ENCODE data around the gene CDC6. TPM values are rescaled to one million over a fixed set of nuclear protein-coding genes. Genes with fewer than 3 reads are reported as not detected.

Gene CDC6
- polyA plus RNA-seq, 1 donor: 11.8 TPM

- no peak for DNase-seq
- no peaks in the 10 kb centered on the region for H3K27me3 ChIP-seq (ENCODE audit: control insufficient read depth, insufficient read depth, low read length)
- no peak overlapping the region for H3K27ac ChIP-seq (ENCODE audit: low read length)
- H3K4me1 ChIP-seq (ENCODE audit: control insufficient read depth, insufficient read depth, low read length): no peaks in the 10 kb centered on the region
- no peaks in the 10 kb centered on the region for H3K9me3 ChIP-seq (ENCODE audit: control insufficient read depth, low read depth, low read length)
- WGBS (ENCODE audit: insufficient coverage, low lambda C conversion rate): 60% methylated on average over 1 of the region's 2 CpGs
- no peak overlapping the region for H3K4me3 ChIP-seq (ENCODE audit: low read length)
- peaks cover 49% of the 10 kb centered on the region for H3K36me3 ChIP-seq (ENCODE audit: control insufficient read depth, insufficient read depth, low read length)
These were observed 28.2 kb upstream of the CDC6 start for GRCh38 chr17:40259505-40259904.

DNA sequence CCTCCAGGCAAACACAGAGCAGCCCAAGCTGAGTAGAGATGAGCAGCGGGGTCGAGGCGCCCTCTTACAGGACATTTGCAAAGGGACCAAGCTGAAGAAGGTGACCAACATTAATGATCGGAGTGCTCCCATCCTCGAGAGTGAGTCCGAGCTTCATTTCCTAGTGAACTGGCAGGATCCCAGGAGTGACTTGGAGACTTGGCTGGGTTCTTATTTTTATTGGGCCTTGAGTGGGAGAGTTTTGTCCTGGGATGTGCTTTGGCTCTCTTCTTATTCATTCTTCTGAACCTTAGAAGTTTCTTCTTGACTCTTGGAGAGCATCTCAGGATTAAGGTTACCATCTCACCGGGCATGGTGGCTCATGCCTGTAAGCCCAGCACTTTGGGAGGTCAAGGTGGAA, 27.2 kb upstream of the CDC6 start:
- H3K27ac ChIP-seq (ENCODE audit: low read length): no peak overlapping the region
- DNase-seq: no peak
- no CpG with 5 or more reads among the region's 7 CpGs for WGBS (ENCODE audit: insufficient coverage, low lambda C conversion rate)
- no peaks in the 10 kb centered on the region for H3K4me1 ChIP-seq (ENCODE audit: control insufficient read depth, insufficient read depth, low read length)
- H3K4me3 ChIP-seq (ENCODE audit: low read length): no peak overlapping the region
- no peaks in the 10 kb centered on the region for H3K27me3 ChIP-seq (ENCODE audit: control insufficient read depth, insufficient read depth, low read length)
- no peaks in the 10 kb centered on the region for H3K9me3 ChIP-seq (ENCODE audit: control insufficient read depth, low read depth, low read length)
- H3K36me3 ChIP-seq (ENCODE audit: control insufficient read depth, insufficient read depth, low read length): peaks cover 59% of the 10 kb centered on the region

- Histone ChIP-seq H3K4me3 (ENCODE audit: low read length) (no peak overlapping the region), H3K9me3 (ENCODE audit: control insufficient read depth, low read depth, low read length) (no peaks in the 10 kb centered on the region), H3K27me3 (ENCODE audit: control insufficient read depth, insufficient read depth, low read length) (no peaks in the 10 kb centered on the region), H3K4me1 (ENCODE audit: control insufficient read depth, insufficient read depth, low read length) (no peaks in the 10 kb centered on the region), H3K27ac (ENCODE audit: low read length) (no peak overlapping the region), H3K36me3 (ENCODE audit: control insufficient read depth, insufficient read depth, low read length) (peaks cover 65% of the 10 kb centered on the region)
- no CpG with 5 or more reads among the region's 21 CpGs for WGBS (ENCODE audit: insufficient coverage, low lambda C conversion rate)
- no peak for DNase-seq
These were observed 23.1 kb upstream of the CDC6 start for GRCh38 chr17:40264458-40265185.

GRCh38 chr17:40265337-40265736, 22.3 kb upstream of the CDC6 start:
- peaks cover 66% of the 10 kb centered on the region for H3K36me3 ChIP-seq (ENCODE audit: control insufficient read depth, insufficient read depth, low read length)

DNA sequence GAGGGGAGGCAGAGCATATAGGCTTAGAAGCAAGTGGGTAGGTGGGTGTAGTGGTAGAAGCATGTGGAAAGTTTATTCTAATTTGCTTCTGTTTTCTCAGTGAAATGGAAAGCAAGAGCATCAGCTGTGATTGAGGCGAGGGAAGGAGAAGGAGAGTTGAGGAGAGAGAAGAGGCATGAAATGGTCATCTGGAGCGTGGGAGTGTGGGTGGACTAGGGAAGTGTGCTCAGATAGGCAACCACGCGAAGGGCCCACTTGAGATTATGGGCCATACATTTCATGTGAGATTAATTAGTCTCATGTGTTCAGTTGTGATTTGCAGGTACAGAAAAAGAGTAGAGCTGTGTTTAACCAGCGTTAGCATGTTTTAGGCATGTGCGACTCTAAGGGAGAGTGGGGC, 20.8 kb upstream of the CDC6 start:
- peaks cover 64% of the 10 kb centered on the region for H3K36me3 ChIP-seq (ENCODE audit: control insufficient read depth, insufficient read depth, low read length)
- H3K4me3 ChIP-seq (ENCODE audit: low read length): no peak overlapping the region
- no peaks in the 10 kb centered on the region for H3K27me3 ChIP-seq (ENCODE audit: control insufficient read depth, insufficient read depth, low read length)
- 100% methylated on average over 1 of the region's 6 CpGs for WGBS (ENCODE audit: insufficient coverage, low lambda C conversion rate)
- H3K9me3 ChIP-seq (ENCODE audit: control insufficient read depth, low read depth, low read length): no peaks in the 10 kb centered on the region
- no peak overlapping the region for H3K27ac ChIP-seq (ENCODE audit: low read length)
- DNase-seq: no peak
- H3K4me1 ChIP-seq (ENCODE audit: control insufficient read depth, insufficient read depth, low read length): no peaks in the 10 kb centered on the region

More at GRCh38 chr17:40265337-40265736, 22.3 kb upstream of the CDC6 start:
- Histone ChIP-seq H3K9me3 (ENCODE audit: control insufficient read depth, low read depth, low read length) (no peaks in the 10 kb centered on the region), H3K4me1 (ENCODE audit: control insufficient read depth, insufficient read depth, low read length) (no peaks in the 10 kb centered on the region), H3K4me3 (ENCODE audit: low read length) (no peak overlapping the region), H3K27ac (ENCODE audit: low read length) (no peak overlapping the region), H3K27me3 (ENCODE audit: control insufficient read depth, insufficient read depth, low read length) (no peaks in the 10 kb centered on the region)
- DNase-seq: no peak
- WGBS (ENCODE audit: insufficient coverage, low lambda C conversion rate): 87% methylated on average over 4 of the region's 5 CpGs

GRCh38 chr17:40268141-40268712, 19.5 kb upstream of the CDC6 start:
- H3K9me3 ChIP-seq (ENCODE audit: control insufficient read depth, low read depth, low read length): no peaks in the 10 kb centered on the region
- no peaks in the 10 kb centered on the region for H3K27me3 ChIP-seq (ENCODE audit: control insufficient read depth, insufficient read depth, low read length)
- no peak overlapping the region for H3K4me3 ChIP-seq (ENCODE audit: low read length)
- H3K36me3 ChIP-seq (ENCODE audit: control insufficient read depth, insufficient read depth, low read length): peaks cover 52% of the 10 kb centered on the region
- no peaks in the 10 kb centered on the region for H3K4me1 ChIP-seq (ENCODE audit: control insufficient read depth, insufficient read depth, low read length)
- DNase-seq: peak in 1 of 2 donors; percentile 32
- WGBS (ENCODE audit: insufficient coverage, low lambda C conversion rate): no CpG with 5 or more reads among the region's 2 CpGs
- peak overlapping the region; percentile 16 for H3K27ac ChIP-seq (ENCODE audit: low read length)

DNA sequence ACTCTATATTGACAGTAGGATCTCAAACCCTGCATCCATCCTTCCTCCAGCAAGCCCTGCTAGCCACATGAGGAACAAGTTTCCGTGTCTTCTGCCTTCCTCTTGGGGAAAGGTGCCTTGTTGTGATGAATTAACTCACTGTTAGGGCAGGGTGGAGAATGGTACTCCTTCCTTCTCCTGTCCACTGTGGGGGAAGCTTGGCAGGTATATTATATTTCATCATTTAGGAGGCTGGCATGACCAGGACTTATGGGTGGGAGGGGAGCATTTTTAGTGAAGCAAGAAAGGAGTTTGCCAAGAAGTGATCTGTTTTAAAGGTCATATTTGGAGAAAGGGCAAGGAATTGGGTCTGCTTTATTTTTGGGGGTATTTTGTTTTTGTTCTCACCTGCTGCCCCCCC, 9.3 kb upstream of the CDC6 start:
- no peak for DNase-seq
- Histone ChIP-seq H3K4me1 (ENCODE audit: control insufficient read depth, insufficient read depth, low read length) (peaks cover 5% of the 10 kb centered on the region), H3K4me3 (ENCODE audit: low read length) (no peak overlapping the region), H3K9me3 (ENCODE audit: control insufficient read depth, low read depth, low read length) (no peaks in the 10 kb centered on the region), H3K36me3 (ENCODE audit: control insufficient read depth, insufficient read depth, low read length) (peaks cover 73% of the 10 kb centered on the region), H3K27me3 (ENCODE audit: control insufficient read depth, insufficient read depth, low read length) (no peaks in the 10 kb centered on the region), H3K27ac (ENCODE audit: low read length) (no peak overlapping the region)
- WGBS (ENCODE audit: insufficient coverage, low lambda C conversion rate): no CpG with 5 or more reads among the region's 1 CpG

- peaks cover 63% of the 10 kb centered on the region for H3K36me3 ChIP-seq (ENCODE audit: control insufficient read depth, insufficient read depth, low read length)
- no peak overlapping the region for H3K27ac ChIP-seq (ENCODE audit: low read length)
- no peaks in the 10 kb centered on the region for H3K27me3 ChIP-seq (ENCODE audit: control insufficient read depth, insufficient read depth, low read length)
- WGBS (ENCODE audit: insufficient coverage, low lambda C conversion rate): no CpG with 5 or more reads among the region's 4 CpGs
- no peaks in the 10 kb centered on the region for H3K9me3 ChIP-seq (ENCODE audit: control insufficient read depth, low read depth, low read length)
- no peak for DNase-seq
- peaks cover 11% of the 10 kb centered on the region for H3K4me1 ChIP-seq (ENCODE audit: control insufficient read depth, insufficient read depth, low read length)
- no peak overlapping the region for H3K4me3 ChIP-seq (ENCODE audit: low read length)
These were observed 8.3 kb upstream of the CDC6 start for GRCh38 chr17:40279402-40279801.

- no peak for DNase-seq
- peaks cover 22% of the 10 kb centered on the region for H3K4me1 ChIP-seq (ENCODE audit: control insufficient read depth, insufficient read depth, low read length)
- no peak overlapping the region for H3K27ac ChIP-seq (ENCODE audit: low read length)
- peaks cover 48% of the 10 kb centered on the region for H3K36me3 ChIP-seq (ENCODE audit: control insufficient read depth, insufficient read depth, low read length)
- WGBS (ENCODE audit: insufficient coverage, low lambda C conversion rate): no CpG with 5 or more reads among the region's 2 CpGs
- H3K9me3 ChIP-seq (ENCODE audit: control insufficient read depth, low read depth, low read length): no peaks in the 10 kb centered on the region
- H3K27me3 ChIP-seq (ENCODE audit: control insufficient read depth, insufficient read depth, low read length): no peaks in the 10 kb centered on the region
- H3K4me3 ChIP-seq (ENCODE audit: low read length): no peak overlapping the region
These were observed 6.0 kb upstream of the CDC6 start for GRCh38 chr17:40281663-40282062.

- H3K4me1 ChIP-seq (ENCODE audit: control insufficient read depth, insufficient read depth, low read length): peaks cover 26% of the 10 kb centered on the region
- 0% methylated on average over 1 of the region's 2 CpGs for WGBS (ENCODE audit: insufficient coverage, low lambda C conversion rate)
- no peaks in the 10 kb centered on the region for H3K27me3 ChIP-seq (ENCODE audit: control insufficient read depth, insufficient read depth, low read length)
- no peaks in the 10 kb centered on the region for H3K9me3 ChIP-seq (ENCODE audit: control insufficient read depth, low read depth, low read length)
- DNase-seq: peak; percentile 83 to 95
- peak overlapping the region; percentile 91 for H3K27ac ChIP-seq (ENCODE audit: low read length)
- H3K36me3 ChIP-seq (ENCODE audit: control insufficient read depth, insufficient read depth, low read length): peaks cover 30% of the 10 kb centered on the region
- H3K4me3 ChIP-seq (ENCODE audit: low read length): peak overlapping the region; percentile 4
These were observed 4.0 kb upstream of the CDC6 start for GRCh38 chr17:40283662-40284061.

Data from large intestine (tissue), 3 donors.